Dermis microvascular lymphatic vessel endothelial cell (primary cell): Measurements from ENCODE around the gene FANCI. TPM values are rescaled to one million over a fixed set of nuclear protein-coding genes. Genes with fewer than 3 reads are reported as not detected.

ENCODE experiments used
- DNase-seq, 2 donors: peaks; one replicate each; pipeline versions ENCODE4 v3.0.0 to v3.0.0-alpha.2; 2010; ENCODE audit warnings: low read depth in 2 of 2
- total RNA-seq: library from RNA; depleted of rRNA; stranded (reverse); fragments of >200 nt; gene quantifications from 2 replicates; pipeline ENCODE4 v1.2.1, GENCODE V29; 2014

The FANCI gene
- total RNA-seq, 1 donor from 2014 or later = 33.6 TPM

DNA sequence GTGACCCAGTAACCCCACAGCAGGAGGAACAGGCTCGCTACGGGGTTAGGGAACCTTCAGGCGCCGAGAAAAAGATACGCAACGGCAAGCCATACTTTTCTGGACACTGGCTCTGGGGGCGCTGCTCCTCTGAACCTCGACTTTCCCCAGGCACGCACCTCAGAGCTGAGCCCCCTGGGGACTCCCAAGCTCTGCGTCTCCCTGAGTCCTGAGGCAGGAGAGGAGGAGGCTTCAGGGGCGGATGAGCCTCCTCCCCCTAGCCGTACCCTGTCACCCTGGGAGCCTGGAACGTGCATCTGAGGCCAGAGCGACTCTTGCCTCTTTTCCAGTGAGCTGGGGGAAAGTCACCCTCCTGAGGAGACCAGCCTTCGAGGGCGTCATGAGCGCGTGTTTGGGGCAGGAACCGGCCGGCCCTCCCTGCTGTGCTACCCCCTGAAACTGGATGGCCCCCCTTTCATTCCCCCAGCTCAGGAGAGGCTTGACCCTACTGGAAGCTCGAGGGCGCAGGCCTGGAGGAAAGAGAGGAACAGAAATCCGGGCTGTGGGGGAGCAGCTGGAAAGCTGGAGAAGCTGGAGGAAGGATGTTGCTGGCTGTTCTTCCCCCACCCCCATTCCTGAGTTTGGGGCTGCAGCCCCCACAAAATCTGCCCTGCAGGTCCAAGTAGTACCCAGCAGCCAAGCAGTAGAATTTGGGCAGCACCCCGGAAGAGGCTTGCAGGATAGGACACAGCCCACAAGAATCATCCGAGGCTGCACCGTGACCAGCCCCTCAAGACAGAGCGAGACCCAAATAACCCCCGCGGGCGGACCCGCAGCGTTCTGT is 115.9 kb downstream of the FANCI start:
- DNase-seq = no peak

DNA sequence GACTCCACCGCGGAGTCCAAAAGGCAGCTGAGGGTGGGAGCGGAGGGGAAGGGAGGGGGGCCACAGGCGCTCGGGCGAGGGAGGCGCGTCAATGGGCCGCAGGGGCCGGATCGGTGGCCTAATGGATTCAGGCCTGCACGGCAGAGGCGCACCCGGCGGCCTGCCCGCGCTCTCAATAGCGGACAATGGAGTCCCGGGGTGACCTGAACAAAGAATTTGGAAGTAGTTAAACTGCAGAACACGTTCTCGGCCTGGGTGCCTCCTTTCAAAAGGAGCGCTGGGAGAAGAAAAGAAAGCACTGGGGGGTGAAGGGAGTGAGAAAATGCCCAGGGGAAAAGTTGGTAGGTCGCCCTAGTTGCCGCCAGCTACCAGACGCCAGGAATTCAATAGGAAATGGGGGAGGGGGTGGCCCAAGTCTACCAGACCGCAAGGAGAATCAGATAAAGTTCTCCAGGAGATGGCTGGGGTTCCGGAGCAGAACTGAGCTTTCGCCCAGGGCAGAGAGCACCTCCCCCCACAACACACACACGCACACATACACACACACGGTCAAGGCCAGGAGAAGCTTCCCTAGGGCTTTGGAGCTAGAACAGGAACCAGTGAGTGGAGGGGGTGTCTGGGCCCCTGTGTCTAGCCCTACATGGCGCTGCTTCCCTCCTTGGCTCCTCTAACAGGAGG is 116.7 kb downstream of the FANCI start:
- no peak for DNase-seq

GRCh38 chr15:89361451-89362202 is 117.8 kb downstream of the FANCI start:
- peak; percentile 33 to 70 for DNase-seq

- DNase-seq = no peak
Measured at GRCh38 chr15:89362203-89363101, 118.7 kb downstream of the FANCI start.

DNA sequence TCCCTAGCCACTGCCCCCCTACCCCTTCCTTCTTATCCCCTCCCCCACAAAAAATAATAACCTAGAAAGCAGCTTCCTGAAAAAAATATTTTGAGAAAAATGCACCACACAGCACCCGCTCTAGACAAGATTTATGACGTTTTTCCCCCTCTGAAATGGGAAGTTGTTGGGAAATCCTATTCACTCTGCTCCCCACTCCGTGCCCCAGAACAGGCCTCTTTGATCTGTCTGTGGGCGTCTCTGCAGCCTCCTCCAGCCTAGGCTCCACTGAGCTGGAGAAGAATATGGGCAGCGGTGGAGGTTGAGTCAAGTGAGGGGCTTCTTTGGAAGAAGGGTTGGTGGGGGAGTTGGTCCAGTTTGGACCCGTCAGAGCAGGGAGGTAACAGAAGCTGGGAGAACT is 119.4 kb downstream of the FANCI start:
- DNase-seq = no peak

DNA sequence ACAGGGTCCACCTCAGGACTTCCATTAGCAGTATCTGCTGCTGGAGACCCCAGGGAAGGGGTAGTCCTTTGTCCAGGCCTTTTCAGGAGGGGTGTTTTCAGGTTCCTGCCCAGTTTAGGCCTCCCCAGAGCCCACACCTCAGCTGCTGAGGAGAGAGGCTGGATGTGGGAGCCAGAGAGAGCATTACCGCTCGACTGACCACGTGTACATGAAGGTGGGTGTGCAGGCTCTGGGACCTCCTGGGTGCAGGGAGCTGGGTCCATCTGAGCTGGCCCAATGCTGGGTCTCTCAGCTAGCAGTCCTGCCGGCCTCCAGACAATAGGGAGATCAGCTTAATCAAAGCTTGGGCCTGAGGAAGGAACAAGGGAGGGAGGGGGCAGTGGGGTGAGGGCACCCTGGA is 120.0 kb downstream of the FANCI start:
- no peak for DNase-seq

- DNase-seq = no peak
Measured at GRCh38 chr15:89364341-89364740, 120.6 kb downstream of the FANCI start.

- DNase-seq = no peak
Measured at GRCh38 chr15:89364741-89365450, 121.1 kb downstream of the FANCI start.

DNA sequence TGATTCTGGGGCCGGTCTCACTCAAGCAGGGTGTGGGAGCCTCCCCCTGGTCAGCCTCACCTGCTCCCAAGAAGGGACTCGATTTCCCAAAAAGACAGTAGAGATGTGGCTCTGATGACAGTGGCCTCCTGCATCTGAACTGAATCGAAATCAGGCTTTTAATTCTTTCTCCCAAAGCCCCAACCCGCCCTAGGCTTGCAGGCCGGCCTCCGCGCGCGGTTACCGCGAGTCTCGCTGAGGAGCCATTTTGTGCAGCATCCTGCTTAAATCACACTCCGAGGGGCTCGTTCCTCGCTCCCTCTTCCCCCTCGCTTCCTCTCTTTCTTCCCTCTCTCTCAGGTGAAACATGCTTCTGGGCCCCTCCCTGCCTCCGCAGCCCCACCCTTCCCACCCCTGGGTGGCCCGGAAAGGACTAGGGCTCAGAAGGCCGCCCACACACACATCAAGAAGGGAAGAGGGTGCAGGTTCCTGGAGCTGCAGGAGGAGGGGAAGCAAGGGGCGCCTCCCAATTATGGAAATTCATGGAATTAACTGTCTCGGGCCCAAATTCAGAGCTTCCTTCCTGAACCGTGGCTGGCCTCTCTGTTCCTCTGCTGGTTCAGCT is 121.8 kb downstream of the FANCI start:
- DNase-seq = no peak

Other genes with a start within 250 kb of the FANCI start
- gene ABHD2, start 155.5 kb upstream of the FANCI start, total RNA-seq = 32.1 and 47.9 TPM in 2 replicates
- gene RLBP1, start 22.4 kb upstream of the FANCI start, total RNA-seq = not detected in 2 replicates
- 53.5 and 67.1 TPM in 2 replicates for gene POLG, start 90.8 kb downstream of the FANCI start, total RNA-seq